Epidermal melanocyte (primary cell): Measurements from ENCODE around the gene FOXP1.

Experiments used
- DNase-seq: peaks from one replicate; pipeline ENCODE4 v3.0.0; 2011; ENCODE audit warnings: low spot score; ENCODE audit not compliant: insufficient read length

FOXP1 gene

GRCh38 chr3:71160785-71161546 lies 422.6 kb downstream of the FOXP1 start:
- DNase-seq = no peak

DNA sequence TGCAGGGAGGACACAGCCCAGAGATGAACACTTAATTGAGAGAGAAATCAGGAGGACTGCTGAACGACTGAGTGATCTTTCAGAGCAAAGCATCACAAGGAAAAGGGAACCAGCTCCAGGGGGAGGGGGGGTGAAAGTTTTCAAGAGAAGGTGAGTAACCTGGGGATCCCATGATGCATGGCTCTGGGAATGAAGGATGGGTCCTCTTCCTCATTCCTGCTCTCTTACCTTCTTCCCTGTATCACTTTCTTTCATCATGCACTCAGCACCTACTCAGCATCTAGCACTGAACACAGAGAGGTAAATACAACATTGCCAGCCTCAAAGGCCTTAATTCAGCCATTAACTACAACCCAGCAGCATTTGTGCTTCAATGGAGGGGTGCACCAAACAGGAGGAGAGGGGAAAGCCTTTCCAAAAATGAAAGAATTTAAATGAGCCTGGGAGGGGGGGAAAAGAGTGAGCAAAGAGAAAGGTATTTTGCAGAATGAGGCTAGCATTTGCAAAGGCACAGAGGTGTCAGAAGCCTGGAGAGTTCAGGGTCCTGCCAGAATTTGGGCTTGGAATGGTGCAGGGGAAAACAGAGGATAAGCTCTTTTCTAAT lies 427.4 kb downstream of the FOXP1 start:
- DNase-seq = no peak

GRCh38 chr3:71154846-71155245 lies 428.7 kb downstream of the FOXP1 start:
- DNase-seq = no peak

GRCh38 chr3:71153713-71154112 lies 429.8 kb downstream of the FOXP1 start:
- no peak for DNase-seq

DNA sequence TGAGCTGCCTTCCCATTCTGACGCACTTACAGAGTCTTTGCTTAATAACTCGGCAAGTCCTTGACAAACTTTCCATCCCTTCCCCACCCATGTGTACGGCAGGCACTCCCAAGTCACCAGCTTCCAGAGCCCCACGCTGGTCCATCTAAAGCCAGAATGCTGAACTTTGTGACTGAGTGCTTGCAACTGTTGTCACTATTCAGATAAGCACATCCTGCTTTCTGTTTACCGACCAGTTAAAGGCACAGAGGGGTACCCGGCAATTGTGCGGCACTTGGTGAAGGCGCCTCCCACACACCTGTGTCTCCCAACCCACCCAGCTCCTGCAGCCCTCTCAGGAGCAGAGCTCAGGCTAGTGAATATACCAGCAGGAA lies 430.6 kb downstream of the FOXP1 start:
- DNase-seq = no peak

DNA sequence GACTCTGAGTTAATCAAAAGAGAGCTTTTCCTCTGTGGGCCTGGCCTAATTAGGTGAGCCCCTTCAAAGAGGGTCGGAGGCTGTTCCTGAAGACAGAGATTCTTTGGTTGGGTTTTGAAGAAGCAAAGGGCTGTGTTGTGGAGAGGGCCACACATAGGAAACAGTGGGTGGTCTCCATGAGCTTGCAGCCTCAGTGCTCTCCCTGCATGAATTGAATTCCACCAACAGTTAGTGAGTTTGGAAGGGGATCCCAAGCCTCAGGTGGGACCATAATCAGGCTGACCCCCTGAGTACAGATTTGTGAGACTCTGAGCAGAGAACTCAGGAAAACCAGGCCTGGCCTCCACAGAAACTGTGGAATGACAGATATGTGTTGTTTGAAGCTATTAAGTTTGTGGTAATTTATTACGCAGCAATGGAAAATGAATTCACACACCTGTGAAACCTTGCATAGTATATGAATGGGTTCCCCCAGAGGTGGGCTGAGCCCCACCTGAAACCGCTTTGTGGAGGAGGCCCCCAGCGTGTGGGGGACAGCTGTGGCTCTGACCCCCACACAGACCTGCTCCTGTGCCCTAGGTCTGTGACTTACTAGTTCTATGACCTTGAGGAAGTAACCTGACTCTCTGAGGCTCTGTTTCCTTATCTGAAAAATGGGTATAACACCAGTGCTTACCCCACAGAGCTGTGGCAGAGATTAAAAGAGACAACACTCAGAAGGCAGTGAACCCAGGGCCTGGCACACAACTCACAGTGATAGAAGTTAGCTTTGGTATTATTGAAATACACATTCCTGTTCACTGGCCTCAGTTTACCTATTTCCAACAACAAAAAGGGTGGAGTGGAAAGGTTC lies 431.3 kb downstream of the FOXP1 start:
- no peak for DNase-seq

DNA sequence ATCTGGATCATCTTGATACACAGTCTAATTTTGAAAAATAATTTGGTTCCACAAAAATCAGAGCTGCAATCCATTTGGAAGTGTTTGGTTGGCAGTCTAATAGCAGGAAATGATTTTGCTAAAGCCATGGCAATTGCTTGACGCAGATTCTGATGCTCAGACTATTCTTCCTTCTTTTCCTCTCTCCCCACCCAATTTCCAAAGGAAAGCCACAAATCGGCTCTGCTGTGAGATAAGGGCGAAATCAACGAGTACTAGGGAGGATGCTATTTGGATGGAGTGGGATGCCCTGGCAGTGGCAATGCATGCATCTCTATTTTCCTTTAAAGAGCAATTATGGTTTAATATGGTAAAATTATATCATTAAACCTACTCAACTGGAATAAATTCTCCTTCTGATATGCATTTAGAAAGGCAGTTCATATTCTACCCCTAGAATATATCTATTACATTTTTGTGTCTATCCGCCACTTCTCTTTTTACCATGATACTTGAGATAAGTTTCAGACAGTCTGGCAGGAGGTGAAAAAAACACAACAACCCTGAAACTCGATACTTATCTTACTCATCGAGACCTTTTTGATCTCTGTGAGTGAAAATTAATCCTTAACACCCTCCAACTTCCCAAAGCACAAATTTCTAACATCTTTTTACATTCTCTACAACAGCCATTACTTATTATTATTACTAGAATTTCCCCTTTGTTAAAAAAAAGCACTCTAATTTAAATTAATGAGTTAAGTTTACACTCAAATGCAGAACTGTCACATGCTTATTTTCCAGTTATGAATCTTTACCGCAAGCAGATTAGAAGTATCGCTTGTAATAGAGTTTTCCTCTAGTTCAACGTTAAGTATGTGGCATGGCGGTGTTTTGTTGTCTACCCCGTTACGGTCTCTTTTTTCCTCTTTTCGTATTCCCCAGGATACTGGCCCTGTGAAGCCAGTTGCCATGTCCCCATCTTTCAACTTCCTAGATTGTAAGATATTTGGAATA lies 433.3 kb downstream of the FOXP1 start:
- DNase-seq = no peak

GRCh38 chr3:71148455-71149060 lies 435.0 kb downstream of the FOXP1 start:
- no peak for DNase-seq

GRCh38 chr3:71146673-71147072 lies 436.9 kb downstream of the FOXP1 start:
- no peak for DNase-seq

DNA sequence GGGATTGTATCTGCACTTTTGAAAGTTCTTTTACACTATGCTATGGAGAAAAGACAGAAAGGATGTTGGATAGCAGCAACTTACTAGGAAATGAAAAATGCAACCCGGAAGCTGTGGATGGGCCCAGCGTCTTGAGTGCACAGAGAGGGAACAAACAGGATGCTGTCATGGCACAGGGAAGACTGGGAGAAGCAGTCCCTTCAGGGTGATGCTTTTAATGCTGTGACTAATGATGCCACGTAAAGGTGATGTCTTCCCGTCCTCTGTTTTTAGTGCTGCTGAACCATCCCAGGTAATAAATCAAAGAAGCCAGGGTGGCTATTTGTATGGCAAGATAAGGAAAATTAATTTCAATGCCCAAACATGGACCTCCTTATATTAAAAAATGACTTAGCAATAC lies 437.6 kb downstream of the FOXP1 start:
- no peak for DNase-seq

GRCh38 chr3:71144525-71145253 lies 438.8 kb downstream of the FOXP1 start:
- no peak for DNase-seq

DNA sequence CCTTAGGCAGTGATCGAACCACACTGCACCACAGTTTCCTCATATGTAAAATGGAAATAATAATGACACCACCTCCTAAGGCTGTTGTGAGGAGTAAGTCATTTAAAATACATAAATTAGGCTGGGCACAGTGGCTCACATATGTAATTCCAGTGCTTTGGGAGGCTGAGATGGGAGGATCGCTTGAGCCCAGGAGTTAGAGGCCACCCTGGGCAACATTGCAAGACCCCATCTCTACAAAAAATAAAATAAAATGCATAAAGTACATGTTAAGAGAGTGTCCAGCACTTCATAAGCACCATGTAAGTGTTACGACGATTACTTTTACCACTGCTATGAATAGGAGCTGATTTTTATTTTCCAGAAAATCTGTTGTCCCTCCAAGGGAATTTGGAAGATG lies 440.0 kb downstream of the FOXP1 start:
- DNase-seq = no peak

- DNase-seq = no peak
Observed at GRCh38 chr3:71142441-71143161, 440.9 kb downstream of the FOXP1 start.

- no peak for DNase-seq
Observed at GRCh38 chr3:71140477-71140876, 443.1 kb downstream of the FOXP1 start.

GRCh38 chr3:71139496-71139895 lies 444.0 kb downstream of the FOXP1 start:
- no peak for DNase-seq

DNA sequence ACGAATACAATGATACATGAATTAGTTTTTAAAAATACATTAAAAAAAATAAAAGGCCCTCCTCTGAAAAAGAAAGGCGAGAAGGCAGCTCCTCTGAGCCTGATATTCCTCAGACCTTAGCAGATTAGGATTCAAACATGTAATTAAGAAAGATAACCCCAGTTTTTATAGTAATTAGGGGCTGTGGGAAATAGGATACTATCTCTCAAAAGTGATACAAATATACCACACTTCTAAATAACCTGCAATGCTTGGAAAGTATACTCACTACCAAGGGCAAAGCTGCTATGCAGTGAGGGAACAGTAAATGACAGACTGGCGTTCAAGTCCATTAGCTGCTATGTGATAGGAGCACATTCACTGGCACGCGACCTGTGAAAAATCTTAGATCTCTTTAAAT lies 445.1 kb downstream of the FOXP1 start:
- no peak for DNase-seq

GRCh38 chr3:71136276-71136675 lies 447.3 kb downstream of the FOXP1 start:
- DNase-seq = no peak

GRCh38 chr3:71135373-71136088 lies 448.0 kb downstream of the FOXP1 start:
- no peak for DNase-seq

DNA sequence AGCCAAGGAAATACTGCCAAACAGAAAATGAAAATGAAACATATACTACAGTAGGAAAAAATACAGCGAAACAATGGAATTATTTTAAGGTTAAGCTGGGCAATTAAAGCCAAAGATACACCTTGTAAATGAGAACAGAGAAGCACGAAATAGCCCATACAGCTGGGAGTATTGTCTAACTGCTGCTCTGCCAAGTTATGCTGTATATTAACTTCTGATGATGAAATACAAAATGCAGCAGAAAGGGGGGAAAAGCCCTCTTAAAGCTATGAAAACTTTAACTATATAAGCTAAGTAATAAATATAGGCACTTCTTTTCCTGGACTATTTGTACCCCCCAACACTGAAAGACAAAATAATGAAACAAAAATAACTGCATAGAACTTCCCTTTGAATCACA lies 449.0 kb downstream of the FOXP1 start:
- DNase-seq = no peak
